ENCODE data around the gene CDK19. TPM values are rescaled to one million over a fixed set of nuclear protein-coding genes. Genes with fewer than 3 reads are reported as not detected.

The CDK19 gene
- total RNA-seq, 4 donors from 2014 or later, result 12.9 to 23.2 (median 13.2) TPM

- H3K27me3 ChIP-seq, result no peaks in the 10 kb centered on the region
- no peaks in the 10 kb centered on the region for H3K9me3 ChIP-seq
- no peak for ATAC-seq
- TF ChIP-seq POLR2AphosphoS5 (IDR thresholded peaks at IDR 0.05) (no peak), EP300 (IDR thresholded peaks at IDR 0.05) (no peak), POLR2A (IDR thresholded peaks at IDR 0.05) (no peak)
- TF ChIP-seq, protein P1, sequence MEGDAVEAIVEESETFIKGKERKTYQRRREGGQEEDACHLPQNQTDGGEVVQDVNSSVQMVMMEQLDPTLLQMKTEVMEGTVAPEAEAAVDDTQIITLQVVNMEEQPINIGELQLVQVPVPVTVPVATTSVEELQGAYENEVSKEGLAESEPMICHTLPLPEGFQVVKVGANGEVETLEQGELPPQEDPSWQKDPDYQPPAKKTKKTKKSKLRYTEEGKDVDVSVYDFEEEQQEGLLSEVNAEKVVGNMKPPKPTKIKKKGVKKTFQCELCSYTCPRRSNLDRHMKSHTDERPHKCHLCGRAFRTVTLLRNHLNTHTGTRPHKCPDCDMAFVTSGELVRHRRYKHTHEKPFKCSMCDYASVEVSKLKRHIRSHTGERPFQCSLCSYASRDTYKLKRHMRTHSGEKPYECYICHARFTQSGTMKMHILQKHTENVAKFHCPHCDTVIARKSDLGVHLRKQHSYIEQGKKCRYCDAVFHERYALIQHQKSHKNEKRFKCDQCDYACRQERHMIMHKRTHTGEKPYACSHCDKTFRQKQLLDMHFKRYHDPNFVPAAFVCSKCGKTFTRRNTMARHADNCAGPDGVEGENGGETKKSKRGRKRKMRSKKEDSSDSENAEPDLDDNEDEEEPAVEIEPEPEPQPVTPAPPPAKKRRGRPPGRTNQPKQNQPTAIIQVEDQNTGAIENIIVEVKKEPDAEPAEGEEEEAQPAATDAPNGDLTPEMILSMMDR (IDR thresholded peaks at IDR 0.05), result no peak
- H3K36me3 ChIP-seq, result peaks cover 0 to 17% of the 10 kb centered on the region in 2 donors
- no peak overlapping the region for H3K4me3 ChIP-seq
- no peak overlapping the region for H3K27ac ChIP-seq
- H3K4me1 ChIP-seq, result no peaks in the 10 kb centered on the region
Observed at GRCh38 chr6:110642711-110643110, 172.6 kb downstream of the CDK19 start.

- ATAC-seq, result no peak
- 96 to 98% methylated on average over 2 of the region's 2 CpGs for WGBS, 2 donors (ENCODE audit: low coverage in 1 of 2)
Observed at GRCh38 chr6:110636781-110637180, 178.5 kb downstream of the CDK19 start.

GRCh38 chr6:110635096-110635495 is 180.2 kb downstream of the CDK19 start:
- 53 to 60% methylated on average over 1 of the region's 1 CpG for WGBS, 2 donors (ENCODE audit: low coverage in 1 of 2)
- TF ChIP-seq, protein P1 (IDR thresholded peaks at IDR 0.05), result no peak
- TF ChIP-seq POLR2AphosphoS5 (IDR thresholded peaks at IDR 0.05) (no peak), EP300 (IDR thresholded peaks at IDR 0.05) (no peak), POLR2A (IDR thresholded peaks at IDR 0.05) (no peak)
- H3K36me3 ChIP-seq, result no peaks in the 10 kb centered on the region

More at GRCh38 chr6:110636781-110637180, 178.5 kb downstream of the CDK19 start:
- TF ChIP-seq, protein P1 (IDR thresholded peaks at IDR 0.05), result no peak
- TF ChIP-seq EP300 (IDR thresholded peaks at IDR 0.05) (no peak), POLR2AphosphoS5 (IDR thresholded peaks at IDR 0.05) (no peak), POLR2A (IDR thresholded peaks at IDR 0.05) (no peak)
- no peak overlapping the region for H3K27ac ChIP-seq
- no peaks in the 10 kb centered on the region for H3K4me1 ChIP-seq
- no peak overlapping the region for H3K4me3 ChIP-seq
- H3K36me3 ChIP-seq, result no peaks in the 10 kb centered on the region
- H3K27me3 ChIP-seq, result no peaks in the 10 kb centered on the region
- H3K9me3 ChIP-seq, result no peaks in the 10 kb centered on the region

DNA sequence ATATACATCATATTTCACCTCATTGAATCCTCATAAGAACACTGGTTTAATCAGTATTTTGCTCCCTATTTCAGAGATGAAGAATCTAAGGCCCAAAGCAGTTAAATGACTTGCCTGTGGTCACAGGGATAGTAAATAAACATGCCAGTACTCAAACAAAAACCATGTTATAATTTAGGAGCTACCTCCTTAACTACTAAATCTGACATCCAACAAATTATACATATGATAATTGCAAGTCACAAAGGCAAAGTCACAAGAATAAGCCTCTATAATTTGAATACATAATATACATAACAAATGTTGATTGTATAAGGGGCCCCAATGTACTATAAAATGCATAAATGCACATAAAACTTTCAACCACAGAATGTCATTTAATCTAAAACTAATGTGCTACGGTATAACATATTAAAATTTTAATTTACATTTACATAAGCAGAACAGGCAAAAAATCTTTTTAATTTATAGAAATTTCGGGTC is 181.5 kb downstream of the CDK19 start:
- Histone ChIP-seq H3K27ac (no peak overlapping the region), H3K36me3 (no peaks in the 10 kb centered on the region), H3K4me1 (no peaks in the 10 kb centered on the region), H3K4me3 (no peak overlapping the region), H3K9me3 (no peaks in the 10 kb centered on the region), H3K27me3 (no peaks in the 10 kb centered on the region)
- ATAC-seq, result no peak
- 95 to 97% methylated on average over 2 of the region's 2 CpGs for WGBS, 2 donors (ENCODE audit: low coverage in 1 of 2)
- no peak for TF ChIP-seq POLR2A (IDR thresholded peaks at IDR 0.05)
- no peak for TF ChIP-seq POLR2AphosphoS5 (IDR thresholded peaks at IDR 0.05)
- TF ChIP-seq, protein P1 (IDR thresholded peaks at IDR 0.05), result no peak
- no peak for TF ChIP-seq EP300 (IDR thresholded peaks at IDR 0.05)

More at GRCh38 chr6:110635096-110635495, 180.2 kb downstream of the CDK19 start:
- Histone ChIP-seq H3K9me3 (no peaks in the 10 kb centered on the region), H3K4me3 (no peak overlapping the region), H3K27me3 (no peaks in the 10 kb centered on the region), H3K27ac (no peak overlapping the region), H3K4me1 (no peaks in the 10 kb centered on the region)
- ATAC-seq, result no peak

GRCh38 chr6:110629153-110629552 is 186.1 kb downstream of the CDK19 start:
- peaks cover 0 to 14% of the 10 kb centered on the region in 2 donors for H3K36me3 ChIP-seq
- no peaks in the 10 kb centered on the region for H3K4me1 ChIP-seq
- no peaks in the 10 kb centered on the region for H3K9me3 ChIP-seq
- ATAC-seq, result no peak
- WGBS, 2 donors (ENCODE audit: low coverage in 1 of 2), result 89 to 100% methylated on average over 1 of the region's 2 CpGs
- no peak overlapping the region for H3K4me3 ChIP-seq
- TF ChIP-seq EP300 (IDR thresholded peaks at IDR 0.05), result no peak
- TF ChIP-seq, protein P1 (IDR thresholded peaks at IDR 0.05), result no peak
- no peak for TF ChIP-seq POLR2A (IDR thresholded peaks at IDR 0.05)
- no peak for TF ChIP-seq POLR2AphosphoS5 (IDR thresholded peaks at IDR 0.05)
- H3K27ac ChIP-seq, result no peak overlapping the region
- no peaks in the 10 kb centered on the region for H3K27me3 ChIP-seq
